GM12878 (cell line): ENCODE data around the gene ITGB2. TPM values are rescaled to one million over a fixed set of nuclear protein-coding genes. Genes with fewer than 3 reads are reported as not detected.

ENCODE experiments used
- ATAC-seq: fragments of 200-7000 bp; cut with Tn5 transposase; 3 replicates; pipeline ENCODE4 v1.9.1; 2020; ENCODE audit warnings: mild to moderate bottlenecking, moderate library complexity
- BruUV-seq: library from RNA; stranded (reverse); fragments of 400-500 nt; replicated peaks from 2 replicates; lab custom pipeline; 2021; lab: Mats Ljungman, UMichigan
- CTCF ChIA-PET: fragments of 300-600 bp; sonication (Branson Sonifier 250); formaldehyde crosslinking; extraction: SDS; loops from one replicate; lab custom pipeline; 2021; ENCODE audit warnings: inconsistent platforms; lab: Yijun Ruan, JAX
- POLR2A ChIA-PET: fragments of 350-600 bp; formaldehyde crosslinking; extraction: SDS; loops from one replicate; lab custom pipeline; 2021; ENCODE audit warnings: inconsistent platforms; lab: Charles Lee
- RAD21 ChIA-PET: fragments of 300-600 bp; sonication (Branson Sonifier 250); formaldehyde crosslinking; loops from one replicate; lab custom pipeline; 2023; ENCODE audit warnings: antibody characterized with exemption; ENCODE audit not compliant: unreplicated experiment; lab: Charles Lee
- SMC1A ChIA-PET: fragments of 300-600 bp; sonication (Branson Sonifier 250); formaldehyde crosslinking; loops from one replicate; lab custom pipeline; 2023; ENCODE audit not compliant: unreplicated experiment, uncharacterized antibody; lab: Charles Lee
- DNase-seq: peaks from one replicate; pipeline ENCODE4 v3.0.0-alpha.2; 2011; ENCODE audit warnings: low read depth, low spot score
- FAIRE-seq: peaks from 3 replicates; lab custom pipeline; 2011; peaks lifted over from hg19 to GRCh38; lab: Jason Lieb, UNC
- H2AFZ ChIP-seq: 2 replicates; pipeline ENCODE4 v1.6.0; 2011; ENCODE audit warnings: low read depth, low read length, control low read depth; ENCODE audit not compliant: control insufficient read depth
- H3K27ac ChIP-seq: 2 replicates; pipeline ENCODE4 v1.5.1; 2011; ENCODE audit warnings: control low read depth; ENCODE audit not compliant: control insufficient read depth, insufficient read depth
- H3K27me3 ChIP-seq, 2 experiments: replicated peaks in 1 of 2; 2 replicates each; pipeline versions ENCODE4 v1.6.0 to v1.6.1; 2011; ENCODE audit warnings: low read length in 1 of 2; ENCODE audit not compliant: control insufficient read depth in 2 of 2, insufficient read depth in 2 of 2
- H3K36me3 ChIP-seq, 2 experiments: 2 replicates each; pipeline ENCODE4 v1.5.1; 2011; ENCODE audit warnings: low read length in 1 of 2; ENCODE audit not compliant: control insufficient read depth in 2 of 2, insufficient read depth in 2 of 2
- H3K4me1 ChIP-seq: 2 replicates; pipeline ENCODE4 v1.6.1; 2011; ENCODE audit warnings: mild to moderate bottlenecking, low read length, moderate library complexity, mixed read lengths; ENCODE audit not compliant: control insufficient read depth, insufficient read depth
- H3K4me2 ChIP-seq: 2 replicates; pipeline ENCODE4 v1.6.0; 2011; ENCODE audit warnings: control low read depth; ENCODE audit not compliant: control insufficient read depth, insufficient read depth
- H3K4me3 ChIP-seq: fragments of 200-600 bp; sonication (generic); 2 replicates; pipeline ENCODE4 v1.5.1; 2016
- H3K79me2 ChIP-seq: 2 replicates; pipeline ENCODE4 v1.6.0; 2011; ENCODE audit warnings: low read length; ENCODE audit not compliant: control insufficient read depth, insufficient read depth
- H3K9ac ChIP-seq: 2 replicates; pipeline ENCODE4 v1.8.0; 2011; ENCODE audit warnings: low read length, control low read depth, mixed read lengths; ENCODE audit not compliant: control insufficient read depth, insufficient read depth
- H3K9me3 ChIP-seq: replicated peaks from 3 replicates; pipeline ENCODE4 v1.5.1; 2011; ENCODE audit warnings: mild to moderate bottlenecking, low read length; ENCODE audit not compliant: control insufficient read depth, insufficient read depth
- H4K20me1 ChIP-seq: 2 replicates; pipeline ENCODE4 v1.6.0; 2011; ENCODE audit not compliant: control insufficient read depth, insufficient read depth
- ATF2 ChIP-seq: IDR thresholded peaks from 2 replicates; pipeline ENCODE4 v1.6.1; 2012; ENCODE audit warnings: low read length, inconsistent platforms
- CBX3 ChIP-seq: fragments of 200-600 bp; sonication (generic); IDR thresholded peaks from 2 replicates; pipeline ENCODE4 v1.6.1; 2016; ENCODE audit warnings: low read depth, borderline replicate concordance
- DPF2 ChIP-seq: fragments of 450-650 bp; IDR thresholded peaks from 2 replicates; pipeline ENCODE4 v1.6.1; 2017; ENCODE audit warnings: mild to moderate bottlenecking
- EP300 ChIP-seq, 2 experiments: fragments of 150-350 bp in 1 of 2; IDR thresholded peaks; 2 replicates each; pipeline ENCODE4 v1.6.1; 2011 to 2012; ENCODE audit warnings: low read depth in 2 of 2, low read length in 2 of 2, borderline replicate concordance in 1 of 2, improper control_type of control experiment in 1 of 2, inconsistent platforms in 1 of 2; ENCODE audit not compliant: control insufficient read depth in 1 of 2
- KAT2A ChIP-seq: conservative IDR thresholded peaks from 2 replicates; pipeline ENCODE4 v1.6.1; 2011; ENCODE audit warnings: low read depth, low read length; ENCODE audit not compliant: control insufficient read depth
- TARDBP ChIP-seq: IDR thresholded peaks from 2 replicates; pipeline ENCODE4 v1.6.1; 2016; ENCODE audit warnings: borderline replicate concordance
- TBL1XR1 ChIP-seq: IDR thresholded peaks from 2 replicates; pipeline ENCODE4 v1.6.1; 2012; ENCODE audit warnings: low read depth, low read length, improper control_type of control experiment
- WGBS: methylation state at CpG from one replicate; pipeline ENCODE4 v1.1.6; 2016; ENCODE audit warnings: low lambda C conversion rate; ENCODE audit not compliant: insufficient replicate concordance, insufficient coverage; ENCODE audit errors: missing lambda C conversion rate; 5-methylcytosine and 5-hydroxymethylcytosine counted together
- in situ Hi-C: fragments of 300-500 bp; cut with MboI; formaldehyde crosslinking; loops from 9 replicates; pipeline ENCODE4 v1.14.3; 2018; ENCODE audit warnings: mixed read lengths
- intact Hi-C: fragments of 100-400 bp; cut with micrococcal nuclease; formaldehyde crosslinking; loops from one replicate; pipeline ENCODE4 v1.14.2; 2022; ENCODE audit not compliant: unreplicated experiment
- polyA plus RNA-seq, 11 experiments: library from polyadenylated mRNA; depleted of rRNA in 4 of 11; unstranded in 6 of 11; stranded (reverse) in 5 of 11; fragments of >200 nt; fragmentation: Nextera tagmentation in 4 of 11; fragmentation: Illumina TruSeq in 1 of 11; extraction: Ambion mirVana in 4 of 11; extraction: Trizol in 1 of 11; gene quantifications; 1 replicate in 1 of 11; 2 replicates in 10 of 11; pipeline versions ENCODE4 v1.2.1 to v1.2.3, GENCODE V29; 2011 to 2016; ENCODE audit warnings: inconsistent platforms in 2 of 11, missing spikeins in 2 of 11, low read depth in 1 of 11
- total RNA-seq, 4 experiments: library from RNA; depleted of rRNA in 3 of 4; stranded (reverse); fragments of >200 nt in 3 of 4; fragmentation: Illumina TruSeq in 1 of 4; extraction: Trizol in 1 of 4; gene quantifications; 2 replicates each; pipeline versions ENCODE4 v1.2.1 to v1.2.3, GENCODE V29; 2013 to 2021
- TF ChIP-seq, protein P1 (sequence below): IDR thresholded peaks from 2 replicates; pipeline ENCODE4 v1.6.1; 2011; ENCODE audit warnings: mild to moderate bottlenecking, low read depth, low read length, moderate library complexity; ENCODE audit not compliant: insufficient replicate concordance
- TF ChIP-seq, protein P2 (sequence below): IDR thresholded peaks from 2 replicates; pipeline ENCODE4 v1.6.1; 2012; ENCODE audit warnings: improper control_type of control experiment, low read depth, low read length; ENCODE audit not compliant: insufficient replicate concordance
- TF ChIP-seq, protein P3 (sequence below): fragments of 450-650 bp; IDR thresholded peaks from 2 replicates; pipeline ENCODE4 v1.6.1; 2016; ENCODE audit warnings: mild to moderate bottlenecking
- TF ChIP-seq, protein P4 (sequence below): fragments of 450-650 bp; IDR thresholded peaks from 2 replicates; pipeline ENCODE4 v1.6.1; 2014; ENCODE audit warnings: mild to moderate bottlenecking

ITGB2 gene
- total and polyA plus RNA-seq, 10 of the 15 experiments (the other 5 are each of a cell fraction or from before 2014, with no cell fraction given), result 8.0 to 172 (median 58.9) TPM

GRCh38 chr21:44891631-44892031 lies 29.1 kb downstream of the ITGB2 start (continued):
- TF ChIP-seq, protein P1, sequence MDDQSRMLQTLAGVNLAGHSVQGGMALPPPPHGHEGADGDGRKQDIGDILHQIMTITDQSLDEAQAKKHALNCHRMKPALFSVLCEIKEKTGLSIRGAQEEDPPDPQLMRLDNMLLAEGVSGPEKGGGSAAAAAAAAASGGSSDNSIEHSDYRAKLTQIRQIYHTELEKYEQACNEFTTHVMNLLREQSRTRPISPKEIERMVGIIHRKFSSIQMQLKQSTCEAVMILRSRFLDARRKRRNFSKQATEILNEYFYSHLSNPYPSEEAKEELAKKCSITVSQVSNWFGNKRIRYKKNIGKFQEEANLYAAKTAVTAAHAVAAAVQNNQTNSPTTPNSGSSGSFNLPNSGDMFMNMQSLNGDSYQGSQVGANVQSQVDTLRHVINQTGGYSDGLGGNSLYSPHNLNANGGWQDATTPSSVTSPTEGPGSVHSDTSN, result no peak
- TF ChIP-seq DPF2 (no peak), ATF2 (no peak)

DNA sequence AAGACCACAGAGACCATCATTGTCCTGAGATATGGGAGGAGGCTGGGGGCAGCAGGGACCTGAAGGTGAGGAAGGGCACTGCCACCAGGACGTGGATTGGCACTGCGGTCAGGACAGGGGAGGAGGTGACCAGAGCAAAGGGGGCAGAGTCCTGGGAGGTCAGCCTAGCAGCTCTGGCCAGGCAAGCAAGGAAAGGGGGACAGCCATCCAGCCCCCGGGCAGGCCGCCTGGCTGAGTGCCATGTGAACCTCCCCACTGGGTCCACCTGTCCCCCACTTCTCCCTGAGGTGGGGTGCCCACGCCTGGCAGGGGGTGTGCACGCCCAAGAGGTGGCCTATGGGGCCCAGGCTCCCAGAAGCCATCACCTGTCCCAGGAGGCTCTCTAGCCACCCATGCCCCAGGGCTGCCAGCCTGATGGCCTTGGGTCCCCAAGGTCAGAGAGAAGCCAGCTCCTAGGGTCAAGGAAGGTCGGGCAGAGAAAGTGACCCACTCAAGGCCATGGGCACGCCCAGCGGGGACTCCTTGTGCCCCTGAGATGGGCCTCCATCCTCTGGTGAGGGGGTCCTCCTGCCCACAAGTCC lies 29.6 kb downstream of the ITGB2 start:
- no peaks in the 10 kb centered on the region for H4K20me1 ChIP-seq
- ATAC-seq, result no peak
- H2AFZ ChIP-seq, result no peak overlapping the region
- ChIA-PET RAD21 (no interaction called here), SMC1A (interaction anchor here (6.1 kb wide), 1 partner anchor 42 kb away, joined by 56 read pairs; no protein-coding TSS in a partner anchor), POLR2A (interaction anchor here (0.5 kb wide), 1 partner anchor 36 kb away, joined by 5 read pairs; no protein-coding TSS in a partner anchor), CTCF (interaction anchor here (1.5 to 3.9 kb wide), 2 partner anchors 9 to 92 kb away, joined by 3 to 32 read pairs; no protein-coding TSS in a partner anchor)
- H3K36me3 ChIP-seq, result peaks cover 0 to 3% of the 10 kb centered on the region in 2 experiments; a peak in 2 of 4 replicates
- 85% methylated on average over 9 of the region's 9 CpGs for WGBS
- intact Hi-C loops (no loop called here), in situ Hi-C loops (no loop called here)
- H3K27ac ChIP-seq, result no peak overlapping the region
- no peak for FAIRE-seq
- H3K4me2 ChIP-seq, result no peak overlapping the region
- no peaks in the 10 kb centered on the region for H3K27me3 ChIP-seq
- no peak overlapping the region for H3K4me3 ChIP-seq
- no peak overlapping the region for H3K9ac ChIP-seq
- H3K4me1 ChIP-seq, result no peaks in the 10 kb centered on the region
- no peak for DNase-seq
- BruUV-seq, result no TSS peak
- no peaks in the 10 kb centered on the region for H3K79me2 ChIP-seq
- no peaks in the 10 kb centered on the region for H3K9me3 ChIP-seq
- TF ChIP-seq, protein P2, sequence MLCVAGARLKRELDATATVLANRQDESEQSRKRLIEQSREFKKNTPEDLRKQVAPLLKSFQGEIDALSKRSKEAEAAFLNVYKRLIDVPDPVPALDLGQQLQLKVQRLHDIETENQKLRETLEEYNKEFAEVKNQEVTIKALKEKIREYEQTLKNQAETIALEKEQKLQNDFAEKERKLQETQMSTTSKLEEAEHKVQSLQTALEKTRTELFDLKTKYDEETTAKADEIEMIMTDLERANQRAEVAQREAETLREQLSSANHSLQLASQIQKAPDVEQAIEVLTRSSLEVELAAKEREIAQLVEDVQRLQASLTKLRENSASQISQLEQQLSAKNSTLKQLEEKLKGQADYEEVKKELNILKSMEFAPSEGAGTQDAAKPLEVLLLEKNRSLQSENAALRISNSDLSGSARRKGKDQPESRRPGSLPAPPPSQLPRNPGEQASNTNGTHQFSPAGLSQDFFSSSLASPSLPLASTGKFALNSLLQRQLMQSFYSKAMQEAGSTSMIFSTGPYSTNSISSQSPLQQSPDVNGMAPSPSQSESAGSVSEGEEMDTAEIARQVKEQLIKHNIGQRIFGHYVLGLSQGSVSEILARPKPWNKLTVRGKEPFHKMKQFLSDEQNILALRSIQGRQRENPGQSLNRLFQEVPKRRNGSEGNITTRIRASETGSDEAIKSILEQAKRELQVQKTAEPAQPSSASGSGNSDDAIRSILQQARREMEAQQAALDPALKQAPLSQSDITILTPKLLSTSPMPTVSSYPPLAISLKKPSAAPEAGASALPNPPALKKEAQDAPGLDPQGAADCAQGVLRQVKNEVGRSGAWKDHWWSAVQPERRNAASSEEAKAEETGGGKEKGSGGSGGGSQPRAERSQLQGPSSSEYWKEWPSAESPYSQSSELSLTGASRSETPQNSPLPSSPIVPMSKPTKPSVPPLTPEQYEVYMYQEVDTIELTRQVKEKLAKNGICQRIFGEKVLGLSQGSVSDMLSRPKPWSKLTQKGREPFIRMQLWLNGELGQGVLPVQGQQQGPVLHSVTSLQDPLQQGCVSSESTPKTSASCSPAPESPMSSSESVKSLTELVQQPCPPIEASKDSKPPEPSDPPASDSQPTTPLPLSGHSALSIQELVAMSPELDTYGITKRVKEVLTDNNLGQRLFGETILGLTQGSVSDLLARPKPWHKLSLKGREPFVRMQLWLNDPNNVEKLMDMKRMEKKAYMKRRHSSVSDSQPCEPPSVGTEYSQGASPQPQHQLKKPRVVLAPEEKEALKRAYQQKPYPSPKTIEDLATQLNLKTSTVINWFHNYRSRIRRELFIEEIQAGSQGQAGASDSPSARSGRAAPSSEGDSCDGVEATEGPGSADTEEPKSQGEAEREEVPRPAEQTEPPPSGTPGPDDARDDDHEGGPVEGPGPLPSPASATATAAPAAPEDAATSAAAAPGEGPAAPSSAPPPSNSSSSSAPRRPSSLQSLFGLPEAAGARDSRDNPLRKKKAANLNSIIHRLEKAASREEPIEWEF, result no peak
- no peak for TF ChIP-seq KAT2A
- TF ChIP-seq TBL1XR1, result no peak
- TF ChIP-seq EP300 (IDR thresholded peaks at IDR 0.05; ENCODE audit: borderline replicate concordance in 1 of 2, control insufficient read depth in 1 of 2, low read depth in 2 of 2, low read length in 2 of 2), result no peak
- no peak for TF ChIP-seq CBX3
- TF ChIP-seq TARDBP, result no peak
- TF ChIP-seq, protein P3, sequence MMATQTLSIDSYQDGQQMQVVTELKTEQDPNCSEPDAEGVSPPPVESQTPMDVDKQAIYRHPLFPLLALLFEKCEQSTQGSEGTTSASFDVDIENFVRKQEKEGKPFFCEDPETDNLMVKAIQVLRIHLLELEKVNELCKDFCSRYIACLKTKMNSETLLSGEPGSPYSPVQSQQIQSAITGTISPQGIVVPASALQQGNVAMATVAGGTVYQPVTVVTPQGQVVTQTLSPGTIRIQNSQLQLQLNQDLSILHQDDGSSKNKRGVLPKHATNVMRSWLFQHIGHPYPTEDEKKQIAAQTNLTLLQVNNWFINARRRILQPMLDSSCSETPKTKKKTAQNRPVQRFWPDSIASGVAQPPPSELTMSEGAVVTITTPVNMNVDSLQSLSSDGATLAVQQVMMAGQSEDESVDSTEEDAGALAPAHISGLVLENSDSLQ, result no peak
- TF ChIP-seq, protein P4, sequence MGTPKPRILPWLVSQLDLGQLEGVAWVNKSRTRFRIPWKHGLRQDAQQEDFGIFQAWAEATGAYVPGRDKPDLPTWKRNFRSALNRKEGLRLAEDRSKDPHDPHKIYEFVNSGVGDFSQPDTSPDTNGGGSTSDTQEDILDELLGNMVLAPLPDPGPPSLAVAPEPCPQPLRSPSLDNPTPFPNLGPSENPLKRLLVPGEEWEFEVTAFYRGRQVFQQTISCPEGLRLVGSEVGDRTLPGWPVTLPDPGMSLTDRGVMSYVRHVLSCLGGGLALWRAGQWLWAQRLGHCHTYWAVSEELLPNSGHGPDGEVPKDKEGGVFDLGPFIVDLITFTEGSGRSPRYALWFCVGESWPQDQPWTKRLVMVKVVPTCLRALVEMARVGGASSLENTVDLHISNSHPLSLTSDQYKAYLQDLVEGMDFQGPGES, result no peak
